HCT116 (cell line): Measurements from ENCODE around the gene TIPARP.

Experiments
- EZH2phosphoT487 ChIP-seq: fragments of 200-600 bp; IDR thresholded peaks from 2 replicates; pipeline ENCODE4 v1.6.1; 2018; ENCODE audit warnings: antibody characterized with exemption, borderline replicate concordance
- JUND ChIP-seq: IDR thresholded peaks from 2 replicates; pipeline ENCODE4 v1.6.1; 2012
- POLR2A ChIP-seq: IDR thresholded peaks from 2 replicates; pipeline ENCODE4 v1.7.0; 2011; ENCODE audit warnings: borderline replicate concordance; ENCODE audit not compliant: insufficient read depth, insufficient read length; ENCODE audit errors: extremely low read depth
- POLR2AphosphoS5 ChIP-seq: IDR thresholded peaks from 2 replicates; pipeline ENCODE4 v1.6.1; 2011; ENCODE audit warnings: mild to moderate bottlenecking, low read depth, low read length, moderate library complexity
- SRF ChIP-seq: IDR thresholded peaks from 2 replicates; pipeline ENCODE4 v1.6.1; 2012; ENCODE audit warnings: low read depth
- YY1 ChIP-seq: IDR thresholded peaks from 2 replicates; pipeline ENCODE4 v1.6.1; 2011; ENCODE audit warnings: low read length, low read depth, moderate library complexity, mild to moderate bottlenecking; ENCODE audit not compliant: insufficient replicate concordance; ENCODE audit errors: extremely low read depth
- TF ChIP-seq, protein P1 (sequence below), 3 experiments: fragments of 200-600 bp in 1 of 3; sonication (generic) in 1 of 3; IDR thresholded peaks in 2 of 3; conservative IDR thresholded peaks in 1 of 3; 2 replicates each; pipeline ENCODE4 v1.5.1; 2012 to 2017; ENCODE audit warnings: low read depth in 2 of 3, low read length in 2 of 3, antibody characterized with exemption in 1 of 3, borderline replicate concordance in 1 of 3, control low read depth in 1 of 3, mild to moderate bottlenecking in 1 of 3, mixed read lengths in 1 of 3, mixed run types in 1 of 3, moderate library complexity in 1 of 3; ENCODE audit not compliant: insufficient read depth in 1 of 3
- TF ChIP-seq, protein P2 (sequence below): IDR thresholded peaks from 2 replicates; pipeline ENCODE4 v1.6.1; 2012; ENCODE audit warnings: low read depth
- TF ChIP-seq, protein P3 (sequence below): IDR thresholded peaks from 2 replicates; pipeline ENCODE4 v1.6.1; 2011; ENCODE audit warnings: mild to moderate bottlenecking, low read length, moderate library complexity; ENCODE audit not compliant: insufficient replicate concordance; ENCODE audit errors: extremely low read depth

- TF ChIP-seq POLR2A (no peak), POLR2AphosphoS5 (no peak), SRF (no peak), EZH2phosphoT487 (no peak), JUND (no peak), YY1 (no peak)
- TF ChIP-seq, protein P1, sequence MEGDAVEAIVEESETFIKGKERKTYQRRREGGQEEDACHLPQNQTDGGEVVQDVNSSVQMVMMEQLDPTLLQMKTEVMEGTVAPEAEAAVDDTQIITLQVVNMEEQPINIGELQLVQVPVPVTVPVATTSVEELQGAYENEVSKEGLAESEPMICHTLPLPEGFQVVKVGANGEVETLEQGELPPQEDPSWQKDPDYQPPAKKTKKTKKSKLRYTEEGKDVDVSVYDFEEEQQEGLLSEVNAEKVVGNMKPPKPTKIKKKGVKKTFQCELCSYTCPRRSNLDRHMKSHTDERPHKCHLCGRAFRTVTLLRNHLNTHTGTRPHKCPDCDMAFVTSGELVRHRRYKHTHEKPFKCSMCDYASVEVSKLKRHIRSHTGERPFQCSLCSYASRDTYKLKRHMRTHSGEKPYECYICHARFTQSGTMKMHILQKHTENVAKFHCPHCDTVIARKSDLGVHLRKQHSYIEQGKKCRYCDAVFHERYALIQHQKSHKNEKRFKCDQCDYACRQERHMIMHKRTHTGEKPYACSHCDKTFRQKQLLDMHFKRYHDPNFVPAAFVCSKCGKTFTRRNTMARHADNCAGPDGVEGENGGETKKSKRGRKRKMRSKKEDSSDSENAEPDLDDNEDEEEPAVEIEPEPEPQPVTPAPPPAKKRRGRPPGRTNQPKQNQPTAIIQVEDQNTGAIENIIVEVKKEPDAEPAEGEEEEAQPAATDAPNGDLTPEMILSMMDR (IDR thresholded peaks at IDR 0.05 in 2 of 3, conservative IDR thresholded peaks at IDR 0.05 in 1 of 3; ENCODE audit: borderline replicate concordance in 1 of 3, insufficient read depth in 1 of 3, low read depth in 2 of 3, low read length in 2 of 3): no peak
- TF ChIP-seq, protein P2, sequence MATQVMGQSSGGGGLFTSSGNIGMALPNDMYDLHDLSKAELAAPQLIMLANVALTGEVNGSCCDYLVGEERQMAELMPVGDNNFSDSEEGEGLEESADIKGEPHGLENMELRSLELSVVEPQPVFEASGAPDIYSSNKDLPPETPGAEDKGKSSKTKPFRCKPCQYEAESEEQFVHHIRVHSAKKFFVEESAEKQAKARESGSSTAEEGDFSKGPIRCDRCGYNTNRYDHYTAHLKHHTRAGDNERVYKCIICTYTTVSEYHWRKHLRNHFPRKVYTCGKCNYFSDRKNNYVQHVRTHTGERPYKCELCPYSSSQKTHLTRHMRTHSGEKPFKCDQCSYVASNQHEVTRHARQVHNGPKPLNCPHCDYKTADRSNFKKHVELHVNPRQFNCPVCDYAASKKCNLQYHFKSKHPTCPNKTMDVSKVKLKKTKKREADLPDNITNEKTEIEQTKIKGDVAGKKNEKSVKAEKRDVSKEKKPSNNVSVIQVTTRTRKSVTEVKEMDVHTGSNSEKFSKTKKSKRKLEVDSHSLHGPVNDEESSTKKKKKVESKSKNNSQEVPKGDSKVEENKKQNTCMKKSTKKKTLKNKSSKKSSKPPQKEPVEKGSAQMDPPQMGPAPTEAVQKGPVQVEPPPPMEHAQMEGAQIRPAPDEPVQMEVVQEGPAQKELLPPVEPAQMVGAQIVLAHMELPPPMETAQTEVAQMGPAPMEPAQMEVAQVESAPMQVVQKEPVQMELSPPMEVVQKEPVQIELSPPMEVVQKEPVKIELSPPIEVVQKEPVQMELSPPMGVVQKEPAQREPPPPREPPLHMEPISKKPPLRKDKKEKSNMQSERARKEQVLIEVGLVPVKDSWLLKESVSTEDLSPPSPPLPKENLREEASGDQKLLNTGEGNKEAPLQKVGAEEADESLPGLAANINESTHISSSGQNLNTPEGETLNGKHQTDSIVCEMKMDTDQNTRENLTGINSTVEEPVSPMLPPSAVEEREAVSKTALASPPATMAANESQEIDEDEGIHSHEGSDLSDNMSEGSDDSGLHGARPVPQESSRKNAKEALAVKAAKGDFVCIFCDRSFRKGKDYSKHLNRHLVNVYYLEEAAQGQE: no peak
- TF ChIP-seq, protein P3, sequence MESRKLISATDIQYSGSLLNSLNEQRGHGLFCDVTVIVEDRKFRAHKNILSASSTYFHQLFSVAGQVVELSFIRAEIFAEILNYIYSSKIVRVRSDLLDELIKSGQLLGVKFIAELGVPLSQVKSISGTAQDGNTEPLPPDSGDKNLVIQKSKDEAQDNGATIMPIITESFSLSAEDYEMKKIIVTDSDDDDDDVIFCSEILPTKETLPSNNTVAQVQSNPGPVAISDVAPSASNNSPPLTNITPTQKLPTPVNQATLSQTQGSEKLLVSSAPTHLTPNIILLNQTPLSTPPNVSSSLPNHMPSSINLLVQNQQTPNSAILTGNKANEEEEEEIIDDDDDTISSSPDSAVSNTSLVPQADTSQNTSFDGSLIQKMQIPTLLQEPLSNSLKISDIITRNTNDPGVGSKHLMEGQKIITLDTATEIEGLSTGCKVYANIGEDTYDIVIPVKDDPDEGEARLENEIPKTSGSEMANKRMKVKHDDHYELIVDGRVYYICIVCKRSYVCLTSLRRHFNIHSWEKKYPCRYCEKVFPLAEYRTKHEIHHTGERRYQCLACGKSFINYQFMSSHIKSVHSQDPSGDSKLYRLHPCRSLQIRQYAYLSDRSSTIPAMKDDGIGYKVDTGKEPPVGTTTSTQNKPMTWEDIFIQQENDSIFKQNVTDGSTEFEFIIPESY: no peak
These were observed 12.6 kb downstream of the TIPARP start for GRCh38 chr3:156687023-156687422.
